ENCODE measurements around the gene DNER.

- TF ChIP-seq CTCF (IDR thresholded peaks at IDR 0.05; ENCODE audit: insufficient read depth, low read length) (no peak), POLR2AphosphoS5 (IDR thresholded peaks at IDR 0.05; ENCODE audit: low read depth) (no peak), GABPA (IDR thresholded peaks at IDR 0.05; ENCODE audit: low read depth) (no peak), REST (IDR thresholded peaks at IDR 0.05; ENCODE audit: insufficient replicate concordance, low read depth) (no peak), SPI1 (IDR thresholded peaks at IDR 0.05; ENCODE audit: borderline replicate concordance, low read depth) (no peak)
Observed at GRCh38 chr2:229572507-229573271, 141.7 kb downstream of the DNER start.
